ENCODE results near the gene TINCR.

TINCR gene

DNA sequence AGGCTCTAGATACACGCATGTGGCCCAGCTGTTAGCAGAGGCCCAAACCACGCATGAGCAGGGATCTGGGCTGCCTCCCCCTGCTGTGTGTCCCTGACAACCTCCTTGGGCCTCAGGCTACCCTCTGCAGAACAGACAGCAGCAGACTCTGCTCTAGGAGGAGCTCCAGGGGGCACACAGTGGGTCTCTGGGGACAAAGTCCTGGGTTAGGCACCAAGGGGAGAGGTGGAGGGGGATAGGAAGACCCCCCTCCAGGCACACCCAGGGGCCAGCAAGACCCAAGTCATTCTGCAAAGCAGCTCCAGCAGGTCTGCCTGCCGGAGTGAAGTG lies 8.0 kb downstream of the TINCR start:
- TF ChIP-seq SP1 (IDR thresholded peaks at IDR 0.05) (no peak), LEF1 (IDR thresholded peaks at IDR 0.05; ENCODE audit: borderline replicate concordance) (no peak), ZNF384 (IDR thresholded peaks at IDR 0.05) (no peak), FOXA1 (IDR thresholded peaks at IDR 0.05) (no peak), SUZ12 (IDR thresholded peaks at IDR 0.05) (no peak), FOXK2 (IDR thresholded peaks at IDR 0.05) (no peak), ELF4 (IDR thresholded peaks at IDR 0.05) (no peak), CTBP1 (IDR thresholded peaks at IDR 0.05; ENCODE audit: borderline replicate concordance) (no peak), BHLHE40 (IDR thresholded peaks at IDR 0.05; ENCODE audit: borderline replicate concordance) (no peak), HDGF (IDR thresholded peaks at IDR 0.05; ENCODE audit: borderline replicate concordance) (no peak), FOXM1 (IDR thresholded peaks at IDR 0.05; ENCODE audit: borderline replicate concordance) (no peak), NFRKB (IDR thresholded peaks at IDR 0.05) (no peak), L3MBTL2 (conservative IDR thresholded peaks at IDR 0.05) (no peak), ARNT (IDR thresholded peaks at IDR 0.05) (no peak), TARDBP (IDR thresholded peaks at IDR 0.05) (no peak)
- TF ChIP-seq, protein P1, sequence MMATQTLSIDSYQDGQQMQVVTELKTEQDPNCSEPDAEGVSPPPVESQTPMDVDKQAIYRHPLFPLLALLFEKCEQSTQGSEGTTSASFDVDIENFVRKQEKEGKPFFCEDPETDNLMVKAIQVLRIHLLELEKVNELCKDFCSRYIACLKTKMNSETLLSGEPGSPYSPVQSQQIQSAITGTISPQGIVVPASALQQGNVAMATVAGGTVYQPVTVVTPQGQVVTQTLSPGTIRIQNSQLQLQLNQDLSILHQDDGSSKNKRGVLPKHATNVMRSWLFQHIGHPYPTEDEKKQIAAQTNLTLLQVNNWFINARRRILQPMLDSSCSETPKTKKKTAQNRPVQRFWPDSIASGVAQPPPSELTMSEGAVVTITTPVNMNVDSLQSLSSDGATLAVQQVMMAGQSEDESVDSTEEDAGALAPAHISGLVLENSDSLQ (IDR thresholded peaks at IDR 0.05): no peak
- ChIA-PET POLR2A (no interaction called here), CTCF (interaction anchor here (0.7 kb wide), 1 partner anchor 14 kb away, joined by 3 read pairs; no protein-coding TSS in a partner anchor)
- DNase-seq (ENCODE audit: extremely low spot score): no peak

DNA sequence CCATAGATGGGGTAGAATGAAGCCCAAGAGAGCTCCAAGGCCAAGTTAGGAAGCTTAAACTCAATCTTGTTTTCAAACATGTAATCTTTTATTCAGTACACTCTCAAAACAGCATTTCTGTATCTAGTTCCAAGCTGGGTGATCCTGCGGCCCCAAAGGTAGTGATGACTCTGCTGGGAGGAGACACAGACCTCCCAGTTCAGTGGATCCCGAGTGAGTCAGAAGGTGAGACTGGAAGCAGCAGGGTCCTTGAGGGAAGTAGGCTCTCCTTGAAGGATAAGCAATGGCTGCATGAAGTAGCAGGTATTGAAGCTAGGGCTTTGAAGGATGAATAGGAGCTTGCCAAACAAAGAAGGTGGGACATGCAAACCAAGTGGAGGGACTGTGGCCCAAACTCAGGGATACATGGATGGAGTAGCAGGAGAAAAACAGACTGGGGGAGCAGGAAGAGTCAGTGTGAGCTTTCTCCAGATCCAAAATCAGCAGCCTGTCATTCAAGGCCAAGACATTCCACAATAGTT lies 9.6 kb downstream of the TINCR start:
- CTCF ChIA-PET: no interaction called here
- POLR2A ChIA-PET: no interaction called here
- no peak for DNase-seq (ENCODE audit: extremely low spot score)
- TF ChIP-seq SP1 (IDR thresholded peaks at IDR 0.05): no peak
- no peak for TF ChIP-seq L3MBTL2 (conservative IDR thresholded peaks at IDR 0.05)
- TF ChIP-seq HDGF (IDR thresholded peaks at IDR 0.05; ENCODE audit: borderline replicate concordance): no peak
- TF ChIP-seq, protein P1 (IDR thresholded peaks at IDR 0.05): no peak
- no peak for TF ChIP-seq SUZ12 (IDR thresholded peaks at IDR 0.05)
- TF ChIP-seq CTBP1 (IDR thresholded peaks at IDR 0.05; ENCODE audit: borderline replicate concordance): no peak
- no peak for TF ChIP-seq ELF4 (IDR thresholded peaks at IDR 0.05)
- no peak for TF ChIP-seq LEF1 (IDR thresholded peaks at IDR 0.05; ENCODE audit: borderline replicate concordance)
- no peak for TF ChIP-seq FOXK2 (IDR thresholded peaks at IDR 0.05)
- no peak for TF ChIP-seq ARNT (IDR thresholded peaks at IDR 0.05)
- no peak for TF ChIP-seq BHLHE40 (IDR thresholded peaks at IDR 0.05; ENCODE audit: borderline replicate concordance)
- TF ChIP-seq TARDBP (IDR thresholded peaks at IDR 0.05): no peak
- TF ChIP-seq FOXM1 (IDR thresholded peaks at IDR 0.05; ENCODE audit: borderline replicate concordance): no peak
- TF ChIP-seq NFRKB (IDR thresholded peaks at IDR 0.05): no peak
- TF ChIP-seq ZNF384 (IDR thresholded peaks at IDR 0.05): no peak
- TF ChIP-seq FOXA1 (IDR thresholded peaks at IDR 0.05): no peak

DNA sequence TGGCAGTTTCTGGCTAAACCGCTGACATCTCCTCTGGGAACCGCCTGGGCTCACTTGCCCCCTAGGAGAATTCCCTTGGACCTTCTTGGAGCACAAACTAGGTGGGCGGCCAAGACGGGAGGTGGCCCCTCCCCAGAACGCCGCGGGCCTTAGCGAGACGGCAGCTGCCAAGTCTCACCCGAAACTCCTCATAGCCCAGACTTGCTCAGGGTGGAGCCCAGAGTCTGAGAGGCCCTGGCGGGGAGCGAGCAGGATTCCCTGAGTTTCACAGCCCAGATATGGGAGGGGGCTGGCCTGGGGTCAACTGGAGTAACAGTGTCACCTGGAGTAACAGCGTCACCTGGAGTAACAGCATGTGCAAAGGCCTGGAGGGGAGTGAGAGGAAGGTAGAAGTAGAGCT lies 10.1 kb downstream of the TINCR start:
- CTCF ChIA-PET: no interaction called here
- TF ChIP-seq FOXM1 (IDR thresholded peaks at IDR 0.05; ENCODE audit: borderline replicate concordance) (no peak), SUZ12 (IDR thresholded peaks at IDR 0.05) (no peak), ARNT (IDR thresholded peaks at IDR 0.05) (no peak), ZNF384 (IDR thresholded peaks at IDR 0.05) (no peak), FOXK2 (IDR thresholded peaks at IDR 0.05) (no peak), TARDBP (IDR thresholded peaks at IDR 0.05) (no peak), BHLHE40 (IDR thresholded peaks at IDR 0.05; ENCODE audit: borderline replicate concordance) (no peak), ELF4 (IDR thresholded peaks at IDR 0.05) (no peak), HDGF (IDR thresholded peaks at IDR 0.05; ENCODE audit: borderline replicate concordance) (no peak), SP1 (IDR thresholded peaks at IDR 0.05) (no peak), L3MBTL2 (conservative IDR thresholded peaks at IDR 0.05) (no peak), CTBP1 (IDR thresholded peaks at IDR 0.05; ENCODE audit: borderline replicate concordance) (no peak), NFRKB (IDR thresholded peaks at IDR 0.05) (no peak), LEF1 (IDR thresholded peaks at IDR 0.05; ENCODE audit: borderline replicate concordance) (no peak), FOXA1 (IDR thresholded peaks at IDR 0.05) (no peak)
- TF ChIP-seq, protein P1 (IDR thresholded peaks at IDR 0.05): no peak
- POLR2A ChIA-PET: no interaction called here
- no peak for DNase-seq (ENCODE audit: extremely low spot score)

DNA sequence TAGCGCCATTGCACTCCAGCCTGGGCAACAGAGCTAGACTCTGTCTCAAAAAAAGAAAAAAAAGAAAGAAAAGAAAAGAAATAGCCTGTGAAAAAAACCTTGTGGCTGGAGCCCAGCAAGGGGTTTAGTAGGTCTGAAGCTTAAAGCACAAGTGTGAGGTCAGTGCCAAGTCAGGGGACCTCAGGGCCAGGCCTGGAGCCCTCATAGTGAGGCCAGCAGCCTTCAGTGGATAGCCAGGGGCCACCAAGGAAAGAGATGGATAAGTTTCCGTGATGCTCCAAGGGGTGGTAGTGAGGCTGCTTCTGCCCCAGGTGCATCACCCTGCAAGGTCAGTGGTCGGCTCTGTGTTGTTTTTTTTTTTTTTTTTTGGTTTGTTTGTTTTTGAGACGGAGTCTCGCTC lies 12.9 kb downstream of the TINCR start:
- DNase-seq (ENCODE audit: extremely low spot score): no peak
- POLR2A ChIA-PET: no interaction called here
- CTCF ChIA-PET: no interaction called here
- no peak for TF ChIP-seq NFRKB (IDR thresholded peaks at IDR 0.05)
- TF ChIP-seq SP1 (IDR thresholded peaks at IDR 0.05): no peak
- no peak for TF ChIP-seq FOXA1 (IDR thresholded peaks at IDR 0.05)
- no peak for TF ChIP-seq L3MBTL2 (conservative IDR thresholded peaks at IDR 0.05)
- TF ChIP-seq, protein P1 (IDR thresholded peaks at IDR 0.05): no peak
- TF ChIP-seq ARNT (IDR thresholded peaks at IDR 0.05): no peak
- TF ChIP-seq HDGF (IDR thresholded peaks at IDR 0.05; ENCODE audit: borderline replicate concordance): no peak
- no peak for TF ChIP-seq LEF1 (IDR thresholded peaks at IDR 0.05; ENCODE audit: borderline replicate concordance)
- TF ChIP-seq BHLHE40 (IDR thresholded peaks at IDR 0.05; ENCODE audit: borderline replicate concordance): no peak
- TF ChIP-seq TARDBP (IDR thresholded peaks at IDR 0.05): no peak
- TF ChIP-seq FOXK2 (IDR thresholded peaks at IDR 0.05): no peak
- TF ChIP-seq FOXM1 (IDR thresholded peaks at IDR 0.05; ENCODE audit: borderline replicate concordance): no peak
- no peak for TF ChIP-seq SUZ12 (IDR thresholded peaks at IDR 0.05)
- no peak for TF ChIP-seq ZNF384 (IDR thresholded peaks at IDR 0.05)
- no peak for TF ChIP-seq CTBP1 (IDR thresholded peaks at IDR 0.05; ENCODE audit: borderline replicate concordance)
- no peak for TF ChIP-seq ELF4 (IDR thresholded peaks at IDR 0.05)

DNA sequence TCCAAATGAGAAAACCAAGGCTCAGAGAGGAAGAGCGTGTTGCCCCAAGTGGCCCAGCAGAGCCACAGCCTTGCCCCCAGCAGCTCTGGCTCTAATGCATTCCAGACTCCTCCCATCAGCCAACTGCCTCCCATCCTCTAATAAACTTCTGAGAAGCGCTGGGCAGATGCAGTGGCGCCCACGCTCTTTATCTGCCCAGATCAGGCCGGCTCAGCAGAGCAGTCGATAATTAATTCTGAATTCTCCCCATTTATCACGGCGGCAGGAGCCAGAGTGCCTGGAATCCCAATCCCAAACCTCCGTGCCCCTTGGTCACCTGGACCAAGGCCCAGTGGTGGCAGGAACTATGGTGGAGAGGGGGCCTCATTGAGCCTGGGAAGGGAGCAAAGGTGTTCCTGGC lies 13.9 kb downstream of the TINCR start:
- no peak for TF ChIP-seq FOXM1 (IDR thresholded peaks at IDR 0.05; ENCODE audit: borderline replicate concordance)
- TF ChIP-seq ZNF384 (IDR thresholded peaks at IDR 0.05): no peak
- POLR2A ChIA-PET: no interaction called here
- DNase-seq (ENCODE audit: extremely low spot score): no peak
- CTCF ChIA-PET: no interaction called here

Data from HEK293T (cell line).